Progenitor cell of endocrine pancreas (in vitro differentiated cells): ENCODE data around the gene PPP1R8. TPM values are rescaled to one million over a fixed set of nuclear protein-coding genes. Genes with fewer than 3 reads are reported as not detected.

Source experiments
- DNase-seq: peaks from one replicate; pipeline ENCODE4 v3.0.0; 2021; ENCODE audit warnings: low spot score; ENCODE audit not compliant: unreplicated experiment
- H3K27ac Mint-ChIP-seq: 2 replicates; pipeline ENCODE4 v1.8.0; 2021; ENCODE audit warnings: mild to moderate bottlenecking, moderate library complexity, mixed read lengths
- H3K27me3 Mint-ChIP-seq: 2 replicates; pipeline ENCODE4 v1.8.0; 2021; ENCODE audit warnings: mixed read lengths
- H3K36me3 Mint-ChIP-seq: 2 replicates; pipeline ENCODE4 v1.8.0; 2022; ENCODE audit warnings: mixed read lengths; ENCODE audit not compliant: insufficient read depth
- H3K4me1 Mint-ChIP-seq: 2 replicates; pipeline ENCODE4 v1.8.0; 2021; ENCODE audit warnings: low read depth, mixed read lengths
- H3K4me3 Mint-ChIP-seq: 2 replicates; pipeline ENCODE4 v1.8.0; 2021; ENCODE audit warnings: low read depth, mild to moderate bottlenecking, moderate library complexity, mixed read lengths
- H3K9me3 Mint-ChIP-seq: 2 replicates; pipeline ENCODE4 v1.8.0; 2021; ENCODE audit warnings: low read depth, mixed read lengths
- total RNA-seq: library from RNA; stranded (reverse); gene quantifications from 2 replicates; pipeline ENCODE4 v1.2.1, GENCODE V29; 2021
- TF ChIP-seq, protein P1 (sequence below): fragments of 200-600 bp; sonication (generic); IDR thresholded peaks from one replicate; pipeline ENCODE4 v1.5.0; 2021; ENCODE audit warnings: antibody characterized with exemption, mild to moderate bottlenecking; ENCODE audit not compliant: unreplicated experiment

The PPP1R8 gene
- total RNA-seq, 1 donor from 2014 or later: 52.5 TPM

- Mint-ChIP-seq H3K27me3 (peaks cover 12% of the 10 kb centered on the region), H3K36me3 (no peaks in the 10 kb centered on the region), H3K4me1 (peaks cover 3% of the 10 kb centered on the region), H3K9me3 (no peaks in the 10 kb centered on the region), H3K27ac (no peak overlapping the region), H3K4me3 (no peak overlapping the region)
- no peak for DNase-seq
- TF ChIP-seq, protein P1, sequence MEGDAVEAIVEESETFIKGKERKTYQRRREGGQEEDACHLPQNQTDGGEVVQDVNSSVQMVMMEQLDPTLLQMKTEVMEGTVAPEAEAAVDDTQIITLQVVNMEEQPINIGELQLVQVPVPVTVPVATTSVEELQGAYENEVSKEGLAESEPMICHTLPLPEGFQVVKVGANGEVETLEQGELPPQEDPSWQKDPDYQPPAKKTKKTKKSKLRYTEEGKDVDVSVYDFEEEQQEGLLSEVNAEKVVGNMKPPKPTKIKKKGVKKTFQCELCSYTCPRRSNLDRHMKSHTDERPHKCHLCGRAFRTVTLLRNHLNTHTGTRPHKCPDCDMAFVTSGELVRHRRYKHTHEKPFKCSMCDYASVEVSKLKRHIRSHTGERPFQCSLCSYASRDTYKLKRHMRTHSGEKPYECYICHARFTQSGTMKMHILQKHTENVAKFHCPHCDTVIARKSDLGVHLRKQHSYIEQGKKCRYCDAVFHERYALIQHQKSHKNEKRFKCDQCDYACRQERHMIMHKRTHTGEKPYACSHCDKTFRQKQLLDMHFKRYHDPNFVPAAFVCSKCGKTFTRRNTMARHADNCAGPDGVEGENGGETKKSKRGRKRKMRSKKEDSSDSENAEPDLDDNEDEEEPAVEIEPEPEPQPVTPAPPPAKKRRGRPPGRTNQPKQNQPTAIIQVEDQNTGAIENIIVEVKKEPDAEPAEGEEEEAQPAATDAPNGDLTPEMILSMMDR: no peak
Measured at GRCh38 chr1:27876341-27877114, 45.9 kb downstream of the PPP1R8 start.

- H3K4me3 Mint-ChIP-seq: no peak overlapping the region
- no peak for DNase-seq
- H3K9me3 Mint-ChIP-seq: no peaks in the 10 kb centered on the region
- no peaks in the 10 kb centered on the region for H3K36me3 Mint-ChIP-seq
- peaks cover 3% of the 10 kb centered on the region for H3K4me1 Mint-ChIP-seq
- H3K27me3 Mint-ChIP-seq: peaks cover 12% of the 10 kb centered on the region
- TF ChIP-seq, protein P1: no peak
- no peak overlapping the region for H3K27ac Mint-ChIP-seq
Measured at GRCh38 chr1:27877115-27877416, 46.5 kb downstream of the PPP1R8 start.

DNA sequence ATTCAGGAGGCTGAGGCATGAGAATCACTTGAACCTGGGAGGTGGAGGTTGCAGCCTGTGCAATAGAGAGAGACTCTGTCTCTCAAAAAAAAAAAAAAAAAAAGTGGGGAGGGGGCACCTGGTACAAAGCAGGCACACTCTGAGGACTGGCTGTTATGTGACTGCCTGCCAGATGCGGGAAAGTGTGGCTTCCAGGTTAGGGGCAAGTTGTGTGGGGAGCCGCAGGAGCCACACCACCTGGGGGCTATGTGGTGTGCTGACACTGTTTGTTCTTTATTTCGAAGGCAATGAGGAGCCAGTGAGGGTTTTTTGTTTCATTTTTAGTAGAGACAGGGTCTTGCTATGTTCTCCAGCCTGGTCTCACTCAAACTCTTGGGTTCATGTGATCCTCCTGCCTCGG lies 47.5 kb downstream of the PPP1R8 start:
- TF ChIP-seq, protein P1: no peak
- Mint-ChIP-seq H3K36me3 (no peaks in the 10 kb centered on the region), H3K27ac (no peak overlapping the region), H3K4me1 (peaks cover 2% of the 10 kb centered on the region), H3K27me3 (peaks cover 7% of the 10 kb centered on the region), H3K9me3 (no peaks in the 10 kb centered on the region), H3K4me3 (no peak overlapping the region)
- no peak for DNase-seq

DNA sequence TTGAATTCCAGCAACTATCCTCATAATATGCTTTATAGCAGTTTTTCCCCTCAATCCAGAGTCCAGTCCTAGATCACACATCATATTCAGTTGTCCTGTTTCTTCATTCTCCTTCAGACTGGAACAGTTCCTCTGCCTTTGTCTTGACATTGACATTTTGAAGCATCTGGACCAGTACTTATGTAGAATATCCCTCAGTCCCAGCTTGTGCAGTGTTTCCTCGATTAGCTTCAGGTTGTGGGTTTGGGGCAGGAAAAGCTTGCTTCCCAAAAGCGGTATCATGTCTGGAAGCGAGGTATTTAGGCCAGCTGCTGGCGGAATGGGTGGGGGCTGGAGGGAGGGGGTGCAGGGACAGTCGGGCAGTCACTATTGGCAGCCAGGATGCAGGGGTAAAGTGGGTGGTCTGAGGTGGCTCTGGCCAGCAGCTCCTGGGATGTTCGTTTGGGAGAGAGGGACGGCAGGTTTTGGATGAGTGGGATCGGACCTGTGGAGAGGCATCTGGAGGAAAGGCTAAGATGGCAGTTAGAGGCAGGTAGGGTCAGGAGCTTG lies 48.3 kb downstream of the PPP1R8 start:
- Mint-ChIP-seq H3K27me3 (no peaks in the 10 kb centered on the region), H3K36me3 (no peaks in the 10 kb centered on the region), H3K27ac (no peak overlapping the region)

GRCh38 chr1:27879374-27880082 lies 48.9 kb downstream of the PPP1R8 start:
- no peak overlapping the region for H3K27ac Mint-ChIP-seq

More for the DNA sequence above, 48.3 kb downstream of the PPP1R8 start:
- H3K9me3 Mint-ChIP-seq: no peaks in the 10 kb centered on the region
- H3K4me3 Mint-ChIP-seq: no peak overlapping the region
- DNase-seq: no peak
- TF ChIP-seq, protein P1: no peak
- no peaks in the 10 kb centered on the region for H3K4me1 Mint-ChIP-seq

More at GRCh38 chr1:27879374-27880082, 48.9 kb downstream of the PPP1R8 start:
- H3K27me3 Mint-ChIP-seq: no peaks in the 10 kb centered on the region
- TF ChIP-seq, protein P1: no peak
- H3K4me1 Mint-ChIP-seq: no peaks in the 10 kb centered on the region
- no peak for DNase-seq
- no peak overlapping the region for H3K4me3 Mint-ChIP-seq
- H3K9me3 Mint-ChIP-seq: no peaks in the 10 kb centered on the region
- H3K36me3 Mint-ChIP-seq: no peaks in the 10 kb centered on the region
